ENCODE results near the gene SLC8B1. TPM values are rescaled to one million over a fixed set of nuclear protein-coding genes. Genes with fewer than 3 reads are reported as not detected.
A peak's percentile ranks its signal among the peaks of the same experiment; 100 is the strongest.

Gene SLC8B1
- total RNA-seq, 1 experiment from 2014 or later, result 13.0 TPM

DNA sequence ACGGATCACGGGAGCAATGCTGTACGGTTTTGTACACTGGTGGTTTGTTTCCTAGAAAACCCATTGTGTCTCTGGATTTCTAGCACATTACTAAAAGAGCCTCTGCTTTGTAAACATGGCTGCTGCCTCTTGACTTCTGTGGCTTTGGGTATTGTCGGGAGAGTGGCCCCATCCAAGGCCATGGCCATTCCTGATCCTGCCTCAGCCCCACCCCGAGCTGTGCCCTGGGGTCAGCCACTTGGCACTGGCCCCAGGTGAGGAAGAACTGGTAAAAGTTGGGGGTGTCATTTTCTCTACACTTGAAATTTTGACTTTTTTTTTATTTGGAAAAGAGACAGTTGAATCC, 36.5 kb downstream of the SLC8B1 start:
- POLR2A ChIA-PET, result no interaction called here
- no peak overlapping the region for H3K4me3 ChIP-seq (ENCODE audit: low read depth, low read length)
- peak overlapping the region; percentile 22 for H3K27ac Mint-ChIP-seq (ENCODE audit: unreplicated experiment)
- H3K9me3 ChIP-seq, result no peaks in the 10 kb centered on the region
- H3K9me3 Mint-ChIP-seq (ENCODE audit: unreplicated experiment), result no peaks in the 10 kb centered on the region
- H3K36me3 Mint-ChIP-seq (ENCODE audit: insufficient read depth, unreplicated experiment), result peaks cover 23% of the 10 kb centered on the region
- BruUV-seq (replicated peaks), result no TSS peak
- H3K27me3 Mint-ChIP-seq (ENCODE audit: insufficient read depth, unreplicated experiment), result no peaks in the 10 kb centered on the region
- intact Hi-C loops (cut with micrococcal nuclease; ENCODE audit: unreplicated experiment), result no loop called here
- H3K4me1 Mint-ChIP-seq (ENCODE audit: low read depth, unreplicated experiment), result peaks cover 8% of the 10 kb centered on the region
- peaks cover 21% of the 10 kb centered on the region for H3K4me1 ChIP-seq
- H3K36me3 ChIP-seq (ENCODE audit: control insufficient read depth, insufficient read depth, low read length), result peaks cover 1% of the 10 kb centered on the region; the same call in 1 of the 2 replicates
- CTCF ChIA-PET, result no interaction called here
- no peak for DNase-seq
- TF ChIP-seq, protein P1, sequence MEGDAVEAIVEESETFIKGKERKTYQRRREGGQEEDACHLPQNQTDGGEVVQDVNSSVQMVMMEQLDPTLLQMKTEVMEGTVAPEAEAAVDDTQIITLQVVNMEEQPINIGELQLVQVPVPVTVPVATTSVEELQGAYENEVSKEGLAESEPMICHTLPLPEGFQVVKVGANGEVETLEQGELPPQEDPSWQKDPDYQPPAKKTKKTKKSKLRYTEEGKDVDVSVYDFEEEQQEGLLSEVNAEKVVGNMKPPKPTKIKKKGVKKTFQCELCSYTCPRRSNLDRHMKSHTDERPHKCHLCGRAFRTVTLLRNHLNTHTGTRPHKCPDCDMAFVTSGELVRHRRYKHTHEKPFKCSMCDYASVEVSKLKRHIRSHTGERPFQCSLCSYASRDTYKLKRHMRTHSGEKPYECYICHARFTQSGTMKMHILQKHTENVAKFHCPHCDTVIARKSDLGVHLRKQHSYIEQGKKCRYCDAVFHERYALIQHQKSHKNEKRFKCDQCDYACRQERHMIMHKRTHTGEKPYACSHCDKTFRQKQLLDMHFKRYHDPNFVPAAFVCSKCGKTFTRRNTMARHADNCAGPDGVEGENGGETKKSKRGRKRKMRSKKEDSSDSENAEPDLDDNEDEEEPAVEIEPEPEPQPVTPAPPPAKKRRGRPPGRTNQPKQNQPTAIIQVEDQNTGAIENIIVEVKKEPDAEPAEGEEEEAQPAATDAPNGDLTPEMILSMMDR (IDR thresholded peaks at IDR 0.05; ENCODE audit: insufficient read depth in 1 of 2, low read depth in 1 of 2, low read length in 1 of 2, severe bottlenecking in 1 of 2, unreplicated experiment in 1 of 2), result no peak
- H3K27me3 ChIP-seq (replicated peaks; ENCODE audit: control insufficient read depth, insufficient read depth, low read length), result no peaks in the 10 kb centered on the region
- no peak overlapping the region for H3K4me3 Mint-ChIP-seq (ENCODE audit: unreplicated experiment)

DNA sequence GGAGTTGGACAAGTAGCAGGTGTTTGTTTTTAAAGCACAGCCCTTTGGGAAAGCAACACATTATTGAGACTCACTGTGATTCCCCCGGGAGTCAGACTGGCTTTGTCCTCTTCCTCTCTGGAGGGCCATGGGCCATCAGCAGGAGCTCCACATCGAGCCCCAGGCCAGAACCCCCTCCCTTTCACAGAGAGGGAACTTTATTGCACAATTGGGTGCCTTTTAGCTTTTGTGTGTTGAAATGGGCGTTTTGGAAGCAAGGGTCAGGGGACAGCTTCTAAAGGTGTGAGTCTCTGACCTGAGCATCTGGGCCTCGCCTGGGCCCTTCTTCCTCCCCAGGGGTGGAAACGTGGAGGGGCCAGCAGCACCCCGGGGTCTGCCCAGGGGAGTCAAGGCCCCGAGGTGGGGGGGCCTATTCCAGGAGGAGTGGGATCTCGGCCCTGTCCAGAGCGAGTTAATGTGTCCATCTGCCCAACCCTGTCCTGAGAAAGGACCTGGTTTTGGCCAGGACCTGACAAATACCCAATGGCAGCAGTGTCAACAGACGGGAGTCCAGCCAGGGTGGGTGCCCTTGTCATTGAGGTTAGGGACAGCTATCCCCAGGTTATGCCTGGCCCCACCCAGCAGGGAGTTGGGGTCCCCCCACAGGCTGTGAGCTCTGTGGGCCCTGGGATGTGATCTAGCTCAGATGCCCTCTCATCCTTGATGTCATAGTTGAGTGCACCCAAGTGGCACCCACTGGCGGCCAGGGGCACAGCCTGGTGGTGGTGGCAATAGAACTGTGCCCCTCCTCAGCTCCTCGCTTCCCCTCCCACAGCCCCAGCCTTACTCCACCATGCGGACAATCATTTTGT, 37.1 kb downstream of the SLC8B1 start:
- DNase-seq, result no peak
- no peak overlapping the region for H3K4me3 Mint-ChIP-seq (ENCODE audit: unreplicated experiment)
- ChIA-PET CTCF (no interaction called here), POLR2A (interaction anchor here (0.5 kb wide), 1 partner anchor 68 kb away, joined by 6 read pairs; no protein-coding TSS in a partner anchor)
- intact Hi-C loops (cut with micrococcal nuclease; ENCODE audit: unreplicated experiment), result no loop called here
- peaks cover 8% of the 10 kb centered on the region for H3K4me1 Mint-ChIP-seq (ENCODE audit: low read depth, unreplicated experiment)
- TF ChIP-seq, protein P1 (IDR thresholded peaks at IDR 0.05; ENCODE audit: insufficient read depth in 1 of 2, low read depth in 1 of 2, low read length in 1 of 2, severe bottlenecking in 1 of 2, unreplicated experiment in 1 of 2), result no peak
- H3K27me3 ChIP-seq (replicated peaks; ENCODE audit: control insufficient read depth, insufficient read depth, low read length), result no peaks in the 10 kb centered on the region
- H3K9me3 ChIP-seq, result no peaks in the 10 kb centered on the region
- H3K27me3 Mint-ChIP-seq (ENCODE audit: insufficient read depth, unreplicated experiment), result no peaks in the 10 kb centered on the region
- peak overlapping the region; percentile 22 for H3K27ac Mint-ChIP-seq (ENCODE audit: unreplicated experiment)
- no TSS peak for BruUV-seq (replicated peaks)
- H3K9me3 Mint-ChIP-seq (ENCODE audit: unreplicated experiment), result no peaks in the 10 kb centered on the region
- H3K4me3 ChIP-seq (ENCODE audit: low read depth, low read length), result no peak overlapping the region
- peaks cover 23% of the 10 kb centered on the region for H3K36me3 Mint-ChIP-seq (ENCODE audit: insufficient read depth, unreplicated experiment)
- peaks cover 21% of the 10 kb centered on the region for H3K4me1 ChIP-seq
- peaks cover 3% of the 10 kb centered on the region; the same call in 1 of the 2 replicates for H3K36me3 ChIP-seq (ENCODE audit: control insufficient read depth, insufficient read depth, low read length)

DNA sequence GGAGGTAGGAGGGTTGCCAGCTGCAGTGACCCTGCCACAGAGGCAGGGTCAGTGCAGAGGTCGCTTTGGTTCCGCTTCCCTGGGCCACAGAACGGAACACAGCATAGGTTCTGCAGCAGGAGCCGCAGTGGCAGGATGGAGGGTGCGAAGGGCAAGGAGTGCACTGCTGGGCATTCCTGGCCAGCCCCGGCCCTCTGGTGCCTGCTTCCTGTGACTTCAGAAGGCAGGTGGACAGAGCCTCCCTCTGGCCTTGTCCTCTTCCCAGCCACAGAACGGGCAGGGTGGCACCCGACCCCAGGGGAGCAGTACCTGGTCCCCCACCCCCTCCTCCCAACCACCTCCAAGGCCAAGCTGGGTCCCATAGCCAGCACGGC, 37.7 kb downstream of the SLC8B1 start:
- Histone ChIP-seq H3K4me3 (ENCODE audit: low read depth, low read length) (no peak overlapping the region), H3K27me3 (replicated peaks; ENCODE audit: control insufficient read depth, insufficient read depth, low read length) (no peaks in the 10 kb centered on the region), H3K9me3 (no peaks in the 10 kb centered on the region), H3K4me1 (peaks cover 21% of the 10 kb centered on the region), H3K36me3 (ENCODE audit: control insufficient read depth, insufficient read depth, low read length) (peaks cover 3% of the 10 kb centered on the region)
- CTCF ChIA-PET, result no interaction called here
- TF ChIP-seq, protein P1 (IDR thresholded peaks at IDR 0.05; ENCODE audit: insufficient read depth in 1 of 2, low read depth in 1 of 2, low read length in 1 of 2, severe bottlenecking in 1 of 2, unreplicated experiment in 1 of 2), result no peak
- no TSS peak for BruUV-seq (replicated peaks)
- Mint-ChIP-seq H3K9me3 (ENCODE audit: unreplicated experiment) (no peaks in the 10 kb centered on the region), H3K36me3 (ENCODE audit: insufficient read depth, unreplicated experiment) (peaks cover 23% of the 10 kb centered on the region), H3K27me3 (ENCODE audit: insufficient read depth, unreplicated experiment) (no peaks in the 10 kb centered on the region), H3K4me3 (ENCODE audit: unreplicated experiment) (no peak overlapping the region), H3K4me1 (ENCODE audit: low read depth, unreplicated experiment) (peaks cover 8% of the 10 kb centered on the region), H3K27ac (ENCODE audit: unreplicated experiment) (no peak overlapping the region)
- DNase-seq, result no peak
- POLR2A ChIA-PET, result no interaction called here
- intact Hi-C loops (cut with micrococcal nuclease; ENCODE audit: unreplicated experiment), result no loop called here
